Activated CD8-positive, alpha-beta memory T cell treated with anti-CD3 and anti-CD28 coated beads for 4 hours (primary cell): ENCODE measurements around the gene NUP214.
"Not testable (repeated sequence)": the region's sequence is repeated elsewhere in the genome, so short reads cannot be mapped to it uniquely, and the experiment has no call there.

Source experiments
- DNase-seq, 2 donors: peaks; one replicate each; pipeline ENCODE4 v3.0.0-alpha.2; 2020; ENCODE audit warnings: low read depth in 2 of 2

NUP214 gene

DNA sequence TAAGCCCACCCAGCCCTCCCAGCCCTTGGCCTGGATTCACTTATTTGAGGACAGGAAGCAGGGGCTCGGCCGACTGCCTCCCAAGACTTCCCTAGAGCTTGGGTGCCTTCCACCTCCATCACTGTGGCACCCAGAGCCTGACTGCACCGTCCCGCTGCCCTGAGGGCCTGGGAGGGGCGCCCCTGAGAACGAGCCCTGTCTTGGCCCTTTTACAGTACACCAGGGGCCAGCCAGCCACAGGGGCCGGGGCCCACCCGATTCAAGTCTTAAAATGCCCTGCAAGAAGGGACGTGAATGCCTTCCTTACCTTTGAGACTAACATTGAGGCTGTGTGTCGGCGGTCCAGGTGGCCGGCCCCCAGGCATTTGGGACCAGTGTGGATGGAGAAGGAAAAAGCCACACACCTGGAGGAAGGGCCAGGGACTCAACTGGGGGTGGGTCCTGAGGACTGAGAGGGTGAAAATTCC, 134.1 kb downstream of the NUP214 start:
- no peak for DNase-seq

DNA sequence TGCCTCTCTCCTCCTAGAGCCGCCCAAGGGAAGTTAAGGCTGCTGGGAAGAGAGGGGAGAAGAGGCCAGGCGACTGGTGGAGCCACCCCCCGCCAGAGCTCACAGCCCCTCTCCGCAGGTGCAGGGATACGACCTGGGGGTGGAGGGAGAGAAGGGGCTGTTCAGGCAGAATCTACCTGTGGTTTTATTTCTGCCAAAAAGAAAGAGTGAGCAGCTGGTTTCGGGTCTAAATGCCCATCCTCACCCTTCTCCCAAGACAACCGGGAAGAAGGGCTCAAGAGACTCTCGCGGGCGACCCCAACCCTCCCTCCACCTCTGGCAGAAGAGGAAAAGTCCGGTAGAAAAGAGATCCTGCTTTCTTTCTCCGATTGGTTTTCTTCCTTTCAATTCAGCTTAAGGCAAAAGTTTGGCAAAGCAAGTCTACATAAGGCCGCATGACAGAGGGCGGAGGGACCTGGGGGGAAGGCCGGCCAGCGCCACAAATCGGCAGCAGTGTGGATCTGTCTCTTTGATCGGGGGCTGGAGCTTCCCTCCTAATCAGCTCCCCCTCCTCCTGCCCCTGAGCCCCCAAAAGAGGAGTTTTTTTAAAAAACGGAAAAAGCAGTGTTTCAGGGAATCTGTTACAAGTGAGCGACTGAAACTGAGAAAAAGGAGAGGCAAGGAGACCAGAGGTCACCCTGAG, 134.7 kb downstream of the NUP214 start:
- DNase-seq = no peak

DNA sequence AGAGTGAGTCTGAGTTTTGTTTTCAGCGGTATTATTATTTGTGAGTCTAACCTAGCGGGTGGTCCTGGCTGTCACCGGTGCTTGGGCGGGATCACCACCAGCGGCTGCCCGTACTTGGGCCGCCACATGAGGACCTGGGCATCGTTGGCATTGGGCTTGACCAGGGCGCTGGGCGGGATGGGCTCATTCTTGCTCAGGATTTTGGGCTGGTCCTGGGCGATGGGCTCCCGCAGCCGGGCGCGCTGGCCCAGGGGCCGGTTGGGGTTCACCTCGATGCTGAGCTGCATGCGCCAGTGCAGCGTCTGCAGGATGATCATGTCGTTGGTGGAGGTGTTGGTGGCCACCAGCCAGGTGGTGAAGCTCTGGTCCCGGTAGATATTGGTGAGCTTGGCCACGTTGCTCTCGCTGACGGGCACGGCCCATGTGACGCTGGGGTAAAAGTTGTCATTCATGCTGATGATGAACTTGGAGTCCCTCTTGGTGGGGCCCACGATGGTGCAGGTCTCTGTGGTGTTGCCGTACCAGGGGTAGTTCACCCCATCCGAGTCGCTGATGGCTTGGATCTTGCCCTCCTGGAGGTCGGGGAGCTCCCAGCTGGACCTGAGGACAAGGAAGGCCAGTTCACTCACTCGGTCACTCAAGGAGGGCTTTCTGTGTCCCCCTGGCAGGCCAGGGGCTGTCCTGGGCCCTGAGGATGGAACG, 135.5 kb downstream of the NUP214 start:
- DNase-seq = no peak

DNA sequence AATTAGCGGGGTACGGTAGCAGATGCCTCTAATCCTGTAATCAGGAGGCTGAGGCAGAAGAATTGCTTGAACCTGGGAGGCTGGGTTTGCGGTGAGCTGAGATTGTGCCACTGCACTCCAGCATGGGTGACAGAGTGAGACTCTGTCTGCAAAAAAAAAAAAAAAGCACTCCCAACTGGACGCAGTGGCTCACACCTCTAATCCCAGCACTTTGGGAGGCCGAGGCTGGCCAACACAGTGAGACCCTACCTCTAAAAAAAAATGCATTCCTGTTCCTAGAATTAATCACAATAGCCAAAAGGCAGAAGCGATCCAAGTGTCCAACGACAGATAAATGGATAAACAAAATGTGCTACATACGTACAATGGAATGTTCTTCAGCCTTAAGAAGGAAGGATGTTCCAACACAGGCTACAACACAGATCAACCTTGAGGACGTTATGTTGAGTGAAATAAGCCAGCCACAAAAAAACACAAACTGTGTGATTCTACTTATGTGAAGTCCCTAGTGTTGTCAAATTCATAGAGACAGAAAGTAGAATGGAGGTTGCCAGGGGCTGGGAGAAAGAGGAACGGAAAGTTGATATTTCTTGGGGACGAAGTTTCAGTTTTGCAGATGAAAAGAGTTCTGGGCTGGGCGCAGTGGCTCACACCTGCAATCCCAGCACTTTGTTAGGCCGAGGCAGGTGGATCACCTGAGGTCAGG, 137.1 kb downstream of the NUP214 start:
- no peak for DNase-seq

DNA sequence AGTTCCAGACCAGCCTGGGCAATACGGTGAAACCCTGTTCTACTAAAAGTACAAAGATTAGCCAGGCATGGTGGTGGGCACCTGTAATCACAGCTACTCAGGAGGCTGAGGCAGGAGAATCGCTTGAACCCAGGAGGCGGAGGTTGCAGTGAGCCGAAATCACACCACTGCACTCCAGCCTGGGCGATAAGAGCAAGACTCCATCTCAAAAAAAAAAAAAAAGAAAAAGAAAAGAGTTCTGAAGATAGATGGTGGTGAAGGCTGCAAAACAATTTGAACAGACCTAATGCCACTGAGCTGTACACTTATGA, 137.6 kb downstream of the NUP214 start:
- DNase-seq = not testable (repeated sequence)

DNA sequence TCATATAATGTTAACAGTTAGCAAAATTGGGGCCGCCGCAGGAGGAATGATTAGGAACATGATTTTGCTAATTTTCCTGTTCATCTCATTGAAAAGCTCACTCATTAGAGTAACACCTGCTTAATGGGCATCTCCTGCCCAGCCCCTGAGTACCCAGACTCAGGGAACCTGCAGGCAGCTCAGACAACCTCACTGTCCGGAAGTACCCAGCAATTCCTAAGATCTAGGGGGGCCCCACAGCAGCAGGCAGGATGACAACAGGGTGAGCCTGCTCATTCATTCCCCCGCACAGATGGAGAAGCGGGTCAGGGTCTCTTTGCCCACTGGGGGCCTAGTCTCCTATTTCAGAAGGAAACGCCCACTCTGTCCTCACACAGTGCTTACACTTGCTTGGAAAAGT, 138.3 kb downstream of the NUP214 start:
- no peak for DNase-seq

DNA sequence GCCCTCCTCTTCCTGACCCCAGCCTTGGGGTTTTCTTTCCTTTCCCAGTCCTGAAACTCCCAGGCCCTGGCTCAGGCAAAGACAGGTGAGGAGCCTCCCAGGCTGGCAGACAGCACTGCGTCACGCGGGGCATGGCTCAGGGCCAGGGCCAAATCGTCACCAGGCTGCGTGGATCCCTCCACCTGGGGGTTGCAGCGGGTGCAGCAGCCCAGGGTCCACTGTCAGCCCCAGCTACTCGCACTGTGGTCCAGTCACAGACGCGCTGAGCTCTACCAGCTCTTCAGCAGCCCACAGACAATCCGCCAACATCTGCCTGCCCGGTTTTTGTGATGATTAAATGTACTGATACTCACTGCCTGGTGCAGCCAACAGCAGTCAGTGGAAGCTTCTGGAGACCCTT, 138.8 kb downstream of the NUP214 start:
- no peak for DNase-seq

DNA sequence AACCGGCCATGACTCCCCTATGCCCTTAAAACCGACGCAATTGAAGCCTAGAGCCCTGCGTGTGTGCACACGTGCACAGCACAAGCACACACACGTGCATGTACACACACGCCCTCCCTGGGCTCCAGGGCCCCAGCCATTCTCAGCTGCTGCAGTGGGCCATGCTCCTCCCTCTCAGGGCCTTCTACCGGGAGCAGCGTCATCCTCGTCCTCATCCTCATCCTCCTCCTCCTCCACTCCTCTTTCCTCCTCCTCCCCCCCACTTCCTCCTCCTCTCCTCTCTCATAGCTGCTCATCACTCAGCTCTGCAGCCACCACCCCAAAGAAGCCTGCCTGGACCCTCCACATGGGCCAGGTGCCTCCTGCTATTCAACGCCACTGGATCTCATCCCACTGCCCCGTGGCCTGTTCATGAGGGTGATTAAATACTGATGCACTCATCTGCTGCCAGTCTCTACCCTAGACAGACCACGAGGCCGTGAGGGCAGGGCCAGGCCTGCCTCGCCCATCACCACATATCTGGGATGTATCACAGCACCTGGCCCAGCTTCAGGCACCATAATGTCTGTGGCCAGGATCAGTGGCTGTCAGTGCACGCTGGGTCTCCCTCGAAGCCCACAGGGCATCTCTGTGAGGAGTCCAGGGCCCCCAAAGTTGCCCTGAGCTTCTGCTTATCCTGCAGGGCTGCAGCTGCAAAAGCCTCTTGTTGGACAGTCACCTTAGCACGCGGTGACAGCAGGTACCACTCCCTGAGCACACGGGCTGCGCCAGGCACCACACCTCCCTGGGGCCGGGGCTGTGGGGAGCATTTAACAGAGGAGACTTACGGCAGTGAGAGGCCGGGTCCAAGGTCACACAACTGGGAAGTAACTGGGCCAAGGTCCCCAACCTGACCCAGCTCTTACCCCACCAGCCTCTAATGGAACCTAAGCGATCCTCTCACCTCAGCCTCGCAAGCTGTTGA, 141.2 kb downstream of the NUP214 start:
- DNase-seq = no peak

DNA sequence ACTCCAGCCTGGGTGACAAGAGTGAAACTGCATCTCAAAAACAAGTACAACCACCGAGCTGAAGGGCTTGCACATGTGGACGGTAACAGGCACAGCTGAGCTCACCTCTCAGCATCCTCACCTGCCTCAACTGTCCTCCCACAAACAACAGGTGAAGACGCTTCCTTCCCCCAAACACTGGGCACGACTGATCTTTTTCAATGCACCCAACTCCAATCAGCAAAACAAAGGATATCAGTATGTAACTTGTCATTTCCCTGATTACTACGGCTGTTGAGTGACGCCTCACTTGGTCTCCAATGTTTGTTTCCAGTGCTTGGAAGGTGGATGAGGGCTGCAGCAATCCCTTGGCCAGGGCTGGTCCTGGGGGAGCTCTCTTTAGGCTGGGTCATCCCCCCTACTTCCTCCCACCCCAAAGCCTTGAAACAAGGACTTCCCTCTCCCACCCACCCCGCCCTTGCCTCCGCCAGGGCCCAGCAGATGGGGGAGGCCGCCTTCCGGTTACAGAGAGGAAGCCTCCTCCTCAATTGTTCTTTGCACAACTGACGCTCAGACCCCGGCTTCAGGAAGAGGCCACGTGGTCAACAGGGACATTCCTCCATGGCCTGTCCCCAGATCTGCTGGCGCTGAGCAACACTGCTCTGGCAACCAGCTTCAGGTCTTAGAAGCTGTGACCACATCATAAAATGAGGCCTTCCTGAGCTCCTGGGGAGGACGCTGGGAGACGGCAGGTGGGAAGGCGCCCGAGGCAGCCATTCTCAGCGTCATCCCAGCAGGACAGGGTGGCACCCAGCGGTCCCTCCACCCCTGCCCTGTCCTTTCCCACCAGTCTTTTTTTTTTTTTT, 145.0 kb downstream of the NUP214 start:
- DNase-seq = no peak

DNA sequence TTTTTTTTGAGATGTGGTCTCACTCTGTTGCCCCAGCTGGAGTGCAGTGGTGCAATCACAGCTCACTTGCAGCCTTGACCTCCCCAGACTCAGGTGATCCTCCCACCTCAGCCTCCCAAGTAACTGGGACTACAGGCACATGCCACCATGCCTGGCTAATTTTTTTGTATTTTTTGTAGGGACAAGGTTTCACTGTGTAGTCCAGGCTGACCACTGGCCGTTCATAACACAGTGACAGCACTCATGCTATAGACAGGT, 145.6 kb downstream of the NUP214 start:
- not testable (repeated sequence) for DNase-seq

DNA sequence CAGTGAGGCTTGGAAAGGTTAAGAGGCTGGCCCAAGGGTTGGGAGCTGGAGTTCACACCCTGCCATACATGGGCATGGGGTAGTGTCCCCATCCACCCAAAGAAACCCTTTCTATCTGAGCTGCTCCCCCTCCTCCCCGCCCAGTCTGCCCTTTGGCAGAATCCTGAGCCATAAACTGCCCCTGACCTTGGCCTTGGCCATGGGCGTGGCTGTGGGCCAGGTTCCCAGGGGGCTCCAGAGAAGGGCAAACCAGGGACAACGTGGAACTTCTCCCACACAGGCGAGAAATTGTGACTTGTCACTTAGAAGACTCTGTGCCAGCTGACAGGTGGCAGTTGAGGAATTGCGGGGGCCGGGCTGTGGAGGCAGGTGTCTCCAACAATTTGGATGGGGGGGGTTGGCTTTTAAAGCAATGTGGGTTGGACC, 146.1 kb downstream of the NUP214 start:
- no peak for DNase-seq

DNA sequence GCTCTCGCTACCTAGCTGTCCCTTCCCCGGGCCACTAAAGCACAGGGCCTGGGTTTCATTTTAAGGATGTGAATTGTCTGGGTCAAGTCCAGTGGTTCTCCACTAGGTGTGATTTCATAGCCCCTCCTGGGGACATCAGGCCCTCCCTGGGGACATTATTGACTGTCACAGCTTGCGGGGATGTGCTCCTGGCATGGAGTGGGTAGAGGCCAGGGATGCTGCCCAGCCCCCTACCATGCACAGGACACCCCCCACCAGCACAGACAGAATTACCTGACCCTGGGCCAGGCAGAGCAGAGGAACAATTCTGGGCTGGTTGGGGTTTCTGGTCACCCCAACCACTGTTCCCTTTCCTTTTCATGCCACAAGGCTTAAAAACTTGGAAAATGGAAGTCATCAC, 146.8 kb downstream of the NUP214 start:
- DNase-seq = no peak

DNA sequence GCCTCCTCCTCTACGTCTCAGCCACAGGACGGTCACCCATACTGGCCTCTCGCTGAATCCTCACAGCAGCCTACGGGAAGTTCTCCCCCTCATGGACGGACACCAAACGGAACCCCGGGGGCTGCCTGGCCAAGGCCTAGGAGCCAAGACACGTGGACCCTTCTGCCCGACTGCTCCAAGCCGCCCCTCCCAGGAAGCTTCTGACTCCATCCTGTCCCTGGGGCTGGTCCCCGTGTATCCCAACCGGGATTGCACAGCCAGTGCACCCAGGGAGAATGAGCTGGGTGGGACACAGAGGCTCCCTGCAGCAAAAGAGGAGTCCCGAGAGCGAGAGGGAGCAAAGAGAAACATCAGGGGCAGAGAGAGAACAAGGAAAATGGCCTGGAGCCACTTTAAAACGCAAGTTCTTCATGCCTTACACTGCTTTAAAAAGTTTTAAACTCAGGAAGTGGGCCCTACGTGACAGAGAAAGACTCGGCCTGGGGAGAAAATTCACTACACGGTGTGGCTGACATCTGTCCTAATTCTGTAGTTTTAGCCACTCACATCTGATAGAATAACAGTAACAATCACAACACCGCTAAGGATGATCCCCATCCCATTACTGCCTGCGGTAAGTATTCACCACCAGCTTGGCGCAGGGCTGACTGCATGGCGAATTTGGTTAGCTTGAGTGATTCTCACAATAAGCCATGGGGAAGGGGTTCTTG, 147.9 kb downstream of the NUP214 start:
- DNase-seq = no peak

DNA sequence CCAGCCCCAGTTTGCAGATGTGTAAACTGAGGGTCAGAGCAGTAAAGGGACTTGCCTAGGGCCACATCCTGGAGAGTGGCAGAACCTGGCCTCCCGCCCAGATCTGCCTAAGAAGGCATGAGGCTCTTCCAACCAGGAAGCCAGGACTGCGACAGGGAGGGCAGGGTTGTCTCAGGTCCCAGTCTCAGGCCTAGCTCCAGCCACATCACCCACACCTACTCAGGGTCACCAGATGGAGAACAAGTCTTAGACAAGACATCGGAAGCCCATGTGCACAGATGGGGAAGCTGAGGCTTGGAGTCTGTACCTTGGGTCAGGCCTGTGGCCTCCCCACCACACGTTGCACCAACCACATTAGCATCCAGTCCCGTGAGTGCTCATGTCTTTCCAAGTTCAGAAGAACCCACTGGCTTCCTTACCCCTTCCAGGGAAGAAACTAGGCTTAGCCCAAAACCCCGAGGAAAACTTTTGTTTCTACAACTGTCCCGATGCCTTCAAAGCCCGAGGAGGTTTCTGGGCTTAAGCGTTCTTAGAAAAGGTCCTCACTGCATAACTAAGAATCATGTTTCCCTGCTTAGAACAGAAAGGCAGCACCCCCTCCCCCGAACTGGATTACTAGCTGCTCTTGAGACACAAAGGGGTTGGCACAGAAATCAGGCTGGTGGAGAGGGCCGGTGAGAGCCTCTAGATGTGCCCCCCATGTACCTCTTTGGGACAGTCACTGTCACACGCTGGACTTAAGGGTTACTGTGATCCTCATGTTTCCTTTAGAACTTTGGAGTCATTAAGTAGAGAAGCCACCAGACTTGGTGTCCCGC, 148.7 kb downstream of the NUP214 start:
- DNase-seq = no peak

DNA sequence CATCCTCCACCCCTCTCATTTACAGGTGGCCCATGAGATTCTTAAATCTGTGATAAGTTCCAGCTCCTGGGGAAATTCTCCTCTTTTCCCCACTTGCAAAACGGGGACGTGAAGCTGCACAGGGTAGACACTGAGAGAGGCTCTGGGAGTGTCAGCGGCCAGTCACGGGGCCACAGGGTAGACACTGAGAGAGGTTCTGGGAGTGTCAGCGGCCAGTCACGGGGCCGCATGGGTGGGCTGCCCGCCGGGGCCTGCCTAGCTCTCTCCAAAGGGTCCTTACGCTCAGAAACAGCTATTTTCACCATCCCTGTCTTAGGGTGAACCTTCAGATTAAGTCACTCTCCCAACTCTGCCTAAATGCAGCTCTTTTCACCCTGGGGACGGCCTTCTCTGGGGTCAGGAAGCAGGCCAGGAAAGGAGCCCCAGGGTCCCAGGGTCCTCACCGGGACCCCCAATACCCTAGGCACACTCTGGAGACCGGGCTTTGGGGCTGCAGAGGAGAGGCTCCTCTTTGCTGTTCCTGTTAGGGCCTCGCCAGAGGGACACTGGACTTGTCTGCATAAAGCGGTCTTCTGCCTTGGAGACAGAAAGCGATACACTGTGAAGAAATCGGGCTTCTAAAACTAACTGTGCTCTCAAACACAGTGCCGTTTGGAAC, 149.4 kb downstream of the NUP214 start:
- DNase-seq = no peak

DNA sequence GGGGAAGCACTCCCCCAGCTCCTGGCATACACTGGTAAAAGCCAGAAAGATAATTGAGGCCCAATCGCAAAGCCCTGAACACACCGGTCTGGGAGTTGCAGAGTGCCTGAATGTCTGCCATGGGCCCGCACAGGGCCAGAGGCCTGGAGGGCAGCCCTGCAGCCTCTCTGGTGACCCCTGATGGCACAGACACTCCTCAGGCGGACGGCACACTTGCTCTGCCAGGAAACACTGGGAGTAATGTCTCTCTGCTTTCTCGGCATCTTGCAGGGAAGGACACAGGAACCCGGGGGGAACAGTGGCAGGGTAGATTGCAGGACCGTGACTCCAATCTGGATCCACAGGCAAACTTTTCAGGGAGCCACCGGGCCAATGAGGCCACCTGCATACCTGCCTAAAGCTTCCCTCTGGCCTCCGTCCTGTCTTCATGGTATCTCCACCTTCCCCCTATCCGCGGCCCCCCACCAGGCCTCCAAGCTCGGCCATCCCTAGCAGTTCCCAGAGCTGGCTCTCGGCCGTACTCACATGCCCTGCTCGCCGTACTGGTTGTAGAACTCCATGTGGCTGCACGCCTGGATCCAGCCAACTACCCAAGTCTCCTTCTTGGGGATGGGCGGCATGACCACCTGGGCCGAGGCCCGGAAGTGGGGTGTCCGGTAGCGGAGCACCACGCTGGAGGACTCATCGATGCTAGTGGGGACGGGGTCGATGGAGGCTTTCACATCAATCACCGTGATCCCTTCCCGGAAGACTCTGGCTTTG, 150.1 kb downstream of the NUP214 start:
- no peak for DNase-seq

DNA sequence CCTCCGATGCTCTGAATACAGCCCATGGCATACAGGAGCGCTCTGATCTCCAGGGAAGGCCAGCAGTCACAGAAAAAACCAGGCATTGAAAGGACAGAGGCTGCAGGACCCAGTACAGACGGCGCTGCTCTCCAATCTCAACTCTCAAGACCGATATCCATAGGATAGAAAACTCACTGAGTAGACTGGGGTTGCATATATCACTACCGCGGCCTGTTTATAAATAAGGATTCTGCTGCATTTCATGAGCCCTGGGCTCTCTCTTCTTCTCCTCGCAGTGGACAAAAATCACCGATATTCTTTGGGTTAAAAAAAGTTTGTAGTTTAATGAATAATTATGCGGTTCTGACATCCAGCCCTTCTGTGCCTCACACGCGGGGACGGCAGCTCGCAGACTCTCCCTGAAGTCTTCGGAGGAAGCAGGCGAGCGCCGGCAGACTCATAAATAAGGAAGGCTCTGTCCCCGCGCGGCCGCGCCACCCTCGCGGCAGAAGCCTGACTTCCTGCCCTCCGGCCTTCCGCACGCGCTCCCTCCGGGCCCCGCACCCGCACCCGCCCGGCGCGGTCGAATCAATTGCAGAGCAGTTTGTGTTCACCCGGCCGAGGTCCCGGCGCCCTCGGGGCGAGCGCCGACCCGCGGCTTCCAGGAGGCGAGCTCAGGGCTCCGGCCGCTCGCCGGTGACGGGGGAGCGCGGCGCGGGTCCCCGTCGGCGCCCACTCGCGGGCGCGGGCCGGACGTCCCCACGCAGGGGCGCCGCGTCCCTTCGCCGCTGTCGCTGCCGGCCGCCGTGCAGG, 150.9 kb downstream of the NUP214 start, which contains the start of gene FAM78A:
Gene FAM78A (minus strand): TSS at position 417 of the 795 bp plus-strand sequence. CDS start 331 bp downstream, at position 86.
- no peak for DNase-seq
